HUDEP-2 (cell line): Measurements from ENCODE around the gene OGG1.

Experiments used
- DNase-seq, 76 experiments: peaks; one replicate each; lab custom pipeline; 2025; ENCODE audit not compliant: unreplicated experiment in 76 of 76; lab: John Stamatoyannopoulos, UW

The OGG1 gene

DNA sequence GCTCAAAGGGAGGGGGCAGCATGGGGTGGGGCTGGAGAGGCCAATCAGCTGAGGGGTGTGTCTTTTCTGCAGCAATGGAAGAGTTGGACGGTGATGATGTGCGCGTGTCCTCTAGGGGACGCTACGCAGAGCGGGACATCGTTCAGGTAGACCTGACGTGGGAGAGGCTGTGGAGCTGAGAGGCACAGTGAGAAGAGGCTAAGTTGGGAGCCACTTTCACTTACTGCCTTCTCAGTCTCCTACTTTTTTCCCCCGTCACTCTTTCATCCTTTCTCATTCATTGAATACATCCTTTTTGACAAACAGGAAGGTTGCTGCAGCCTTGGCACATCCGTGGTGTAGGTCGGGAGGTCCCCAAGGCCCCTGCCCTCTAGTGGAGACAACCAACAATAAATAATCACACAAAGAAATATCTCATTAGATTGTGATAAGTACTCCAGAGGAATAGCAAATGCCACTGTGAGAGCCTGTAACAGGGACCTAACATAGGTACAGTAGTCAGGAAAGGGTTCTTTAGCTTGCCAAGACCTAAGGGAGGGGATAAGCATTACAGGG lies 22.6 kb upstream of the OGG1 start:
- DNase-seq: peak in 36 of 76 experiments; percentile 5 to 71 (median 32)

DNA sequence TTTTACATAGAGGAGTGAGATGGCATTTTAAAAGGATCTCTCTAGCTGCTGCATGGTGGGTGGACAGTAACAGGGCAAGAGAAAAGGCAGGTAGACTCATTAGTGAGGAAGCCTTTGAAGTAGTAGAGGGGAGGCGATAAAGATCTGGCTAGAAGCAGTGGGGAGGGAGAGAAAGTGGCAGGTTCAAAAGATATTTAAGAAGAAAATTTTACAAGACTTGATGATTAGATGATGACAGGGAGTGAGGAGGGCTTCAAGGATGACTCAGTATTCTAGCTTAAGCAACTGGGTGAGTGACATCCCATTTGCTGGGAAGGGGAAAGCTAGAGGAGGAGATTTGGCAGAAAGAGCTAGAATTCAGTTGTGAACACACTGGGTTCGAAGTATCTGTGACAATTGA lies 22.0 kb upstream of the OGG1 start:
- DNase-seq: no peak

DNA sequence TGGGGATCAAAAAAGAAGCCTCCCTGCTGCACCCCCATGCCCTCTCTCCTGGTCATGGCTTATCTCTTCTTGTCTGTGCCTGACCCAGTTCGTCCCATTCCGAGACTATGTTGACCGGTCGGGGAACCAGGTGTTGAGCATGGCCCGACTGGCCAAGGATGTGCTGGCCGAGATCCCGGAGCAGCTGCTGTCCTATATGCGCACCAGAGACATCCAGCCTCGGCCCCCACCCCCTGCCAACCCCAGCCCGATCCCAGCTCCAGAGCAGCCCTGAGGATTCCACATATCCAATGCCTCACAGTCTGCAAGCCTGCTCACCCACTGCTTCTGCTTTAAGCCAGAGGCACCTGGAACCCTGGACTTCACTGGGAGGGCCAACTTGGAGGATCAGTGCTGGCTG lies 20.3 kb upstream of the OGG1 start:
- DNase-seq: no peak

DNA sequence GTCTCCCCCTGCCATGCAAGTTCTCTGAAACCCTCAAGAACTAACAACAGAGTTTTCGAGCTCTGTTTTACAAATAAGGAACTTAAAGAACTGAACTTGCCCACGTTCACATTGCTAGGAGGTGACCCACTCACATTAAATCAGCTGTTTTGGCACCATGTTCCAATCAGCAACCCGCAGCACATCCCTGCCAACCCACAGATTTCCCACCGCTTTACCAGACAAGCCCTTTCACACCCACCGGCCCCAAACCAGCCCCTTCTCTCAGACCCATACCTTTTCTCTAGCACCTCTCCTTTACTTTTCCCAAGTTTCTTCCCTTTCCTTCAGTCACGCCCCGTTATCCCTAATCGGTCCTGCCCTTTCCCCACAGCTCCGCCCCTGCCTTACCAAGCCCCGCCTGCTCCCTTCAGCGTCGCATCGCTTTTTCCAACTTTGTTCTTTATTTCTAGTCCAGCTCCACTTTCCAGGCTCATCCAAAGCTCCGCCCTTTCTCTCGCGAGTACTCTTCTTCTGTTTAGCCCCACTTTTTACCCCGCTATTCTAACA lies 19.0 kb upstream of the OGG1 start:
- peak in 6 of 76 experiments; percentile 49 to 72 (median 65) for DNase-seq

DNA sequence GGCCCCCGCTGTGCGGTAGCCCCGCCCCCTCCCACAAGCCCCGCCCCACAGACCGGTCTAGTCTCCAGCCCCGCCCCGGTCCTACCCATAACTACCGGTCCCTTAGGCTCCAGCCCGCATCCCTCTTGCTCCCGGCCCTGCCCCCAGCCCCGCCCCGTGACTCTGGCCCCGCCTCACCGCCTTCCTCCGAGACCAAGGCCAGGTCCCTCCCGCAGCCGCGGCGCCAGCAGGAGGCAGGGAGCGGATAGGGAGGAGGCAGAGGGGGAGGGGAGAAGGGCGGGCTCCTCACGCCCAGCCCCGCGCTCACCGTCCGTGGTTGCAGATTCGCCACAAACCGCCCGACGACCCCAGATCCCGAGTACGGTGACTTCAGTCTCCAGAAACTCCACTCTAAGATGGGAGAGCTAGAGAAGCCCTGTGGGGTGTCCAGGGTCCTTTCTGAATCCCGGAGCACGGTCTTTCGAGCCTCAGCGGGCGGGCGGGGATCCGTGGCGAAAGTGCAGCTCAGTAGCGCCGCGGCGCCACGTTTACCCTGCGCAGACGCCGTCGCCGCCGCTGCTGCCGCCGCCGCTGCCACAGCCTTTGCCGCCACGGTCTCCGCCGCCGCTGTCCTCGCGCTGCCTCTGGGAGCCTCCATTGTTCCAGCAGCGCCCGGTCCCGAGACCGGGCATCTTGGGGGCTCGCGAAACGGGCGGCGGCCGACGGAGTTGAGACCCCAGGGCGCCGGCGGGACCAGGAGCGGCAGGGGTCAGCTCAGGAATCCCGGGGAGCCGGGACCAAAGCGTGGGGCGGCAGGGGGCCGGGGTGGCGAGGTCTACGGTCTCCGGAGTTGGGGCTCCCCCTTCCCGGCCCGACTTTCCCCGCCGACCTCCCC lies 18.3 kb upstream of the OGG1 start, which contains the start of gene BRPF1:
TSS of gene BRPF1 (plus strand) at position 530 of the 874 bp plus-strand sequence. CDS start 2,406 bp downstream, outside the sequence.
- peak; percentile 65 to 99 (median 98) for DNase-seq

DNA sequence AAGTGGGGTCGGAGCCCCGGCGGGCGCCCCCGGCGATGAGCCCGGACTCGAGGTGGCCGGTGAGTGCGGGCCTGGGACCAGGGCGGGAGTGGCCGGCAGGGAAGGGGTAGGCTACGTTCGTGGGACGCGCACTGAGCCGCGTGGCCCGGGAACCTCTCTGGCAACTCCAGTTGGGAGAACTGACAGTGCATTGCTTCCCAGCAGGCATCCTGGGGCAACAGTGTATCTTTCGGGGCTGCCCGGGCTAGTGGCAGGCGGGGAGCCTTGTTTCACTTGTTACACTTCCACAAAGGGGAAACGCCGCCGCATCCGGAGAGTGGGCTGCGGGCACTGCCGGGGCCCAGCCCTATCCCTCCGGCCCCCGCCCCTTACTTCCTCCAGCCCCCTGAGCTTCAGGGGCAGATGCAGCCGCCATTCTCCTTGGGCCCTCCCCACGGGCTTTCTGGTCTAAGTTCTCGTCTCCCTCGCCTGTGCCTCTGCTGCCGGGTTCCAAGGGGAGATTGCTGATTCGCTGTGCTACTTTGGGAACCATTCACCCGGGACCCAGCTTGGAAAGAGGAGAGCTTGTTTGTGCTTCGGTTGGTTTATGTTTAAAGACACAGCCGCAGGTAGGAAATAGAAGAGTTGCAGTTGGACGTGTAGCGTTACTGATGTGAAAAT lies 17.5 kb upstream of the OGG1 start:
- DNase-seq: peak in 2 of 76 experiments; percentile 12 to 13

DNA sequence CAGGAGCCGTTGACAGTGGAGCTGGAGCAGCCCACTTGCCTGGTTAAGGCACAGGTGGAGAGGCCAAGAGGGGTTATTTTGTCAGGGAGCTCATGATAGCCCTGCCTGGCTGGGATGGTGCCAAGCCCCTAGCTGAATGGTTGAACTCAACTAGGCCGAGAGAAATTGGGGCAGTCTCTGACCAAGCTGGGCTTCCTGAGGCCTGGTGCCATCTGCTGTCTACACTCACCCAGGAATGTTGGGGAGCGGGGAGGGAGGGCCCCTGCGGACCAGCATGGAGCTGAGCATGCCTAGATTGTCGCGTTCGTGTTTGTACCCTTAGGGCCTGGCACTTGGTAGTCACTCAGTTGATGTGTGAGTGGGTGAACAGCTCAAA lies 17.0 kb upstream of the OGG1 start:
- DNase-seq: peak in 7 of 76 experiments; percentile 4 to 24 (median 8)

DNA sequence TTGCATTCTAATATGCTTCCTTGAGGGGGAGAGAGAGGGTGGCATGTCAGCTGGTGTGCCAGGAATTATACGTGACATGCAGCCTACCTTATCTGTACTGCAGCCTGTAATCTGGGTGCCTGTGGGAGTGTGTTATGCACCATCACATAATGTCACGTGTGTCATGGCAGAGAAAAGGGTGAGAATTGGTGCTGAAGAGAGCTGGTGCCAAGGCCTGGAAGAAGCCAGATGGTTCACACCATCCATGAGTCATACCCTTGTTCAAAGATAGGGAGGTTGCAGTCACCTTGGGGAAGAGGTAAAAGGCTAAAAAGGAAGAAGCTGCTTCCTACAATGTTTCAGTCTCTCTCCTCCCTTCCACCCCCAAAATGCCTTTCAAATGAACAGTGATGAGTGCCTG lies 12.9 kb upstream of the OGG1 start:
- peak in 72 of 76 experiments; percentile 9 to 85 (median 55) for DNase-seq

DNA sequence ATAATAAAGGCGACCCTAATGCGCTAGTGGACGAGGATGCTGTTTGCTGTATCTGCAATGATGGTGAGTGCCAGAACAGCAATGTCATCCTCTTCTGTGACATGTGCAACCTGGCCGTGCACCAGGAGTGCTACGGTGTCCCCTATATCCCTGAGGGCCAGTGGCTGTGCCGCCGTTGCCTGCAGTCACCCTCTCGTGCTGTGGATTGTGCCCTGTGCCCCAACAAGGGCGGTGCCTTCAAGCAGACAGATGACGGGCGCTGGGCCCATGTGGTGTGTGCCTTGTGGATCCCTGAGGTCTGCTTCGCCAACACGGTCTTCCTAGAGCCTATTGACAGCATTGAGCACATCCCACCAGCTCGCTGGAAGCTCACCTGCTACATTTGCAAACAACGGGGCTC lies 10.6 kb upstream of the OGG1 start:
- no peak for DNase-seq

DNA sequence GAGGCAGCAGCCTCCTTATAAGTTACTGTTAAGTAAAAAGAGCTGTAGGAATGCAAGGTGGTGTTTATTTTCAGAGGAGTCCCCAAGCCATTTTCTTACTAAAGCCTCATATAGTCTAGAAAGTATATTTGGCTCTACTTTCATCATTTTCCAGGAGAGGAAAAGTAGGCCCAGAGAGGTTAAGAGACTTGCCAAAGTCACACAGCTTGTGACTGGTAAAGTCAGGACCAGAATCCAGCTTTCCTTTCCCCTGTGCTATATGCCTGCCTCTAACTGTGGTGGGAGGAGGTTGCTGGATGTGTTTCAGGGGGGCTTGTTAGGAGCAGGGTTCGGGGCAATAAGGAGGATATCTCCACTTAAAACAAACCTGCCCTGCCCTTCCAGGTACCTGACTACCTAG lies 7.2 kb upstream of the OGG1 start:
- no peak for DNase-seq

DNA sequence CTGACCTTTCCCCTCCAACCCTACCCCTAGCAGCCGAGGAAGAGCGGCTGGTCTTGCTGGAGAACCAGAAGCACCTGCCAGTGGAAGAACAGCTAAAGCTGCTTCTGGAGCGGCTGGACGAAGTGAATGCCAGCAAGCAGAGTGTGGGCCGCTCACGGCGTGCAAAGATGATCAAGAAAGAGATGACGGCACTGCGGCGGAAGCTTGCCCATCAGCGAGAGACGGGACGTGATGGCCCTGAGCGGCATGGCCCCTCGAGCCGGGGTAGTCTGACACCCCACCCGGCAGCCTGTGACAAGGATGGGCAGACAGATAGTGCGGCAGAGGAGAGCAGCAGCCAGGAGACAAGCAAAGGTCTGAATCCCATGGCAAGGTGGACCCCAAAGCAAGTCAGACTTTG lies 6.2 kb upstream of the OGG1 start:
- DNase-seq: no peak

DNA sequence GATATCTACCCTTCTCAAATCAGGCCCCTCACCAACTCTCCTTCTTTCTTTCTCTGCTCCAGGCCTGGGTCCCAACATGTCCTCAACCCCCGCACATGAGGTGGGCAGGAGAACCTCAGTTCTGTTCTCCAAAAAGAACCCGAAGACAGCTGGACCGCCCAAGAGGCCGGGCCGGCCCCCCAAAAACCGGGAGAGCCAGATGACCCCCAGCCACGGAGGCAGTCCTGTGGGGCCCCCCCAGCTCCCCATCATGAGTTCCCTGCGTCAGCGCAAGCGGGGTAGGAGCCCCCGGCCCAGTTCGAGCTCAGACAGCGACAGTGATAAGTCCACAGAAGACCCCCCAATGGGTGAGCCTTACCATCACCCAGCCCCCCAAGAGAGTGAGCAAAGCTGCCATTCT lies 5.6 kb upstream of the OGG1 start:
- DNase-seq: no peak

DNA sequence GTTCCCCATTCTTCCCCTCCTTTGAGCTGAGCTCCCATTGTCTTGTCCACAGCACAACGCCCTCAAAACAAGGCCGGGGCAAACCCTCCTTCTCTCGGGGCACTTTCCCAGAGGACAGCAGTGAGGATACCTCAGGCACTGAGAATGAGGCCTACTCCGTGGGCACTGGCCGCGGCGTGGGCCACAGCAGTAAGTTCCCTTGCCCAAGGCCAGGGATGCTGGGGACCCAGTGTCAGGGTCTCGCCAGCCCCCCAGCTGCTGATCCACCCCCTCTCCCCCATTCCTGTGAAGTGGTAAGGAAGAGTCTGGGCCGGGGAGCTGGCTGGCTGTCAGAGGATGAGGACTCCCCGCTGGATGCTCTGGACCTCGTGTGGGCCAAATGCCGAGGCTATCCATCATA lies 4.2 kb upstream of the OGG1 start:
- no peak for DNase-seq

DNA sequence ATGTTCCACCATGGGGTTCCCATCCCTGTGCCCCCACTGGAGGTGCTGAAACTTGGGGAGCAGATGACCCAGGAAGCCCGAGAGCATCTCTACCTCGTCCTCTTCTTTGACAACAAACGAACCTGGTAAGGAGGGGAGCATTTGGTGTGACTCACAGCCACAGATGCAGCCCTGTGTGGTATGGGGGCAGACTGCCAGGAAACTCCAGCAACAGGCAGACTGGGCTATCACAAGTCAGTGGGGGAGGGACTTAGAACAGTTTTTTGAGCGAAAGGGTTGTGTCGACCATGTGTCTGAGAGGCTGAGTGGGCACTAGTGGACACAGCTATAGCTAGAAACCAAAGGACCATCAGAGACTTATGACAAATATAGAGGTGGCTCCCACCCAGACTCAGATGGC lies 3.4 kb upstream of the OGG1 start:
- peak in 69 of 76 experiments; percentile 8 to 89 (median 59) for DNase-seq

DNA sequence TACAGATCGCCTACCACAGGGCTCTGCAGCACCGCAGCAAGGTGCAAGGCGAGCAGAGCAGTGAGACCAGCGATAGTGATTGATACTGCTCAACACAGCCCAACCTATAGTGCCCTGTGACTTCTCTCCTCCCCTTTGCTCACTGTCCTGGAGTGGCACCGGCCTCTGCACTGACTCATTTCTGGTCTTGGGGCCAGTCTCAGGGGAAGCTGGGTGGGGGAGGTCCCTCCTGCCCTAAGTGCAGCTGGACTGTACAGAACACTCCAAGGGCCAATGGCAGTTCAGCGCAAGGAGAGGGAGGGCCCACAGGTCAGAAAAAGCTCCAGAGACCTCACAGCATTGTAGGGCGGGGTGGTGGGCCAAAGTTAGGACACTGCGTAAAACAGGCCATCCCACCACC lies 2.5 kb upstream of the OGG1 start:
- DNase-seq: peak in 20 of 76 experiments; percentile 2 to 68 (median 34)

DNA sequence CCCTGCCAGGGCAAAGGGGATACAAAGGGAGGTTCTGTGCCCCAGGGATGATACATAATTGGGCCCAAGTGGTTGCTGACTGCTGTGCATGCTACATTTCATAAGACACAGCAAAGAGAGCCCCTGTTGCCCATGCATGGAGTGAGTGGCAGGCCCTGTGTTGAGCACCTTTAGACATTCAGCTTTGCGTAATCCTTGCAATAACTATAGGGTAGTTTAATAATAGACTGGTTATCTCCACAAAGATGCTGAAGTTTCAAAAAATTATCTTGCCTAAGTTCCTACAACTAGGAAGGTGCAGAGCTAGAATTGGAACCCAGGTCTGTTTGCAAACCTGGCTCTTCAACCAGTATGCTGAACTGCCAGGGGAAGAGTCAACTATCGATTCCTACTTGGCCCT lies 1.7 kb upstream of the OGG1 start:
- no peak for DNase-seq

DNA sequence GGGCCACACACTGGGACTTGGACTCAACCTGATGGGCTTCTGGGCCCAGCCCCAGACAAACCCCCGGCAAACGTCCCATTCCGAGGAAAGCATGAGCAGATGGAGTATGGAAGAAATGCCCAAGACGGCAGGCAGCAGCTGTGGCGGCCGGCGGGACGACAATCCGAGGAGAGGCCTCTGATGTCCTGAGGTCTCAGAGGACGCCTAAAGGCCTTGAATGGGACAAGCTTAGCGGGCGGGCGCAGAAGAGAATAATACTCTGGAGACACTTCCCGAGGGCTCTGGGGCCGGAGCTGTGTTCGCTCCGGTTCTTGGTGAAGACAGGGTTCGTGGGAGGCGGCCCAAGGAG lies 482 bp upstream of the OGG1 start:
- peak in 1 of 76 experiments; percentile 43 for DNase-seq

DNA sequence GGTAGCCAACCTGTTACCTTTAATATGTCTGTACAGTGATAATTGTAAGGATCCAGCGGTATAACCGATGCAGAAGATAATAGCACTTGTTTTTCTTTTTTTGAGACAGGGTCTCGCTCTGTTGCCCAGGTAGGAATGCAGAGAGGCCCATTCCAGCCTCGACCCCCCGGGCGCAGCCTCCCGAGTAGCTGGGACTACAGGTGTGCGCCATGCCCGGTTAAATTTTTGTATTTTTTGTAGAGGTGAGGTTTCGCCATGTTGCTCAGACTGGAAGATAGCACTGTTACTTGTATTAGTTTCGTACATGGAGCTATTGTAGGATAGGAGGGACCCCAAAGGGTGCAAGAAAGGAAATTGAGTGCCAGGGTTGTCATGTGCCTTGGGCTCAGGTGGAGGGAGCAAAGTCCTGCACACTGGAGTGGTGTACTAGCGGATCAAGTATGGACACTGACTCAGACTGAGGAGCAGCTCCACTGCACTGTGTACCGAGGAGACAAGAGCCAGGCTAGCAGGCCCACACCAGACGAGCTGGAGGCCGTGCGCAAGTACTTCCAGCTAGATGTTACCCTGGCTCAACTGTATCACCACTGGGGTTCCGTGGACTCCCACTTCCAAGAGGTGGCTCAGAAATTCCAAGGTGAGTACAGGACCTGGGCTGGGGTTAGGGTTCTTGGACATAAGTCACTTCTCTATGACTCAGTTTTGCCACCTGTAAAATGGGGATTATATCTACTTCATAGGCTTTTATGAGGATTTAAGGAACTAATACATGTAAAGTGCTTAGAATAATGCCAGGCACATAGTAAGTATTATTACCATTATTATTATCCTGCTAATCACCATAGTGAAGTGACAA lies 1.0 kb downstream of the OGG1 start:
- DNase-seq: peak in 8 of 76 experiments; percentile 4 to 35 (median 12)

DNA sequence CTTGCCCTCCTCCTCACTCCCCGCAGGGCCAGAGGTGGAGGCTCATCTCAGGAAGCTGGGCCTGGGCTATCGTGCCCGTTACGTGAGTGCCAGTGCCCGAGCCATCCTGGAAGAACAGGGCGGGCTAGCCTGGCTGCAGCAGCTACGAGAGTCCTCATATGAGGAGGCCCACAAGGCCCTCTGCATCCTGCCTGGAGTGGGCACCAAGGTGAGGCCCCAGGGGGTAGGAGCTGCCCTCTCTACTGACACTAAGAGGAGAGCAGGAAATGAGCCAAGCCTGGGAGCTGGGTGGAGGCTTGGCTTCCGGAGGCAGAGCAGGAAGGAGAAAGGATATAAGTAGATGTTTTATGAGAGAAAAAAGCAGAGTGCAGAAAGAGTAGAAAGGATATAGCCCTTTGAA lies 4.9 kb downstream of the OGG1 start:
- DNase-seq: no peak

DNA sequence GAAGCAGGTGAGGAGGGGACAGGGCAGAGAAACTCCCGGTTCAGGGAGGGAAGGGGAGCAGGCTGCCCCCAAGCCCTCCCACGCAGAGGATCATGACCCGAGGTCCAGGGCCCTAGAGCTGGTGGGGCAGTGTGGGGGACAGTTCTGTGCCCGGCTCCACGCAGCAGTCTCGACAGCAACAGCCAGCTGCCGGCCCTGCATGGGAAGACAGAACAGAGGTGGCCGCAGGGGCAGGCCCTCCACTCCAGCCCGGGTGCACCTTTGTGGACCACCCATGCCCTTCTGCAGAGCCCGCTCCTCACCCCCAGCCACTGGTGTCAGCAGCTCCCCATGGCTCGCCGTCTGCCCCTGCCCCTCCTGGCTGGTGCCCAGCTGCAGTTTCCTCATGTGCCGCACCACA lies 7.7 kb downstream of the OGG1 start:
- no peak for DNase-seq
